ENCODE measurements around the gene ARL5A.

- TF ChIP-seq EP300 (IDR thresholded peaks at IDR 0.05; ENCODE audit: borderline replicate concordance) (no peak), MAX (IDR thresholded peaks at IDR 0.05) (no peak), TAF1 (IDR thresholded peaks at IDR 0.05; ENCODE audit: low read depth) (no peak), NFIC (IDR thresholded peaks at IDR 0.05) (no peak), YY1 (IDR thresholded peaks at IDR 0.05; ENCODE audit: low read depth) (no peak), RAD21 (IDR thresholded peaks at IDR 0.05; ENCODE audit: low read depth) (no peak), CREB1 (IDR thresholded peaks at IDR 0.05; ENCODE audit: low read depth) (no peak), REST (IDR thresholded peaks at IDR 0.05; ENCODE audit: low read depth) (no peak), EGR1 (IDR thresholded peaks at IDR 0.05) (no peak), USF1 (IDR thresholded peaks at IDR 0.05) (no peak), TCF12 (IDR thresholded peaks at IDR 0.05; ENCODE audit: low read depth) (no peak)
Measured at GRCh38 chr2:151775057-151775740, 53.0 kb downstream of the ARL5A start.
